ENCODE results near the gene GDF11.

DNA sequence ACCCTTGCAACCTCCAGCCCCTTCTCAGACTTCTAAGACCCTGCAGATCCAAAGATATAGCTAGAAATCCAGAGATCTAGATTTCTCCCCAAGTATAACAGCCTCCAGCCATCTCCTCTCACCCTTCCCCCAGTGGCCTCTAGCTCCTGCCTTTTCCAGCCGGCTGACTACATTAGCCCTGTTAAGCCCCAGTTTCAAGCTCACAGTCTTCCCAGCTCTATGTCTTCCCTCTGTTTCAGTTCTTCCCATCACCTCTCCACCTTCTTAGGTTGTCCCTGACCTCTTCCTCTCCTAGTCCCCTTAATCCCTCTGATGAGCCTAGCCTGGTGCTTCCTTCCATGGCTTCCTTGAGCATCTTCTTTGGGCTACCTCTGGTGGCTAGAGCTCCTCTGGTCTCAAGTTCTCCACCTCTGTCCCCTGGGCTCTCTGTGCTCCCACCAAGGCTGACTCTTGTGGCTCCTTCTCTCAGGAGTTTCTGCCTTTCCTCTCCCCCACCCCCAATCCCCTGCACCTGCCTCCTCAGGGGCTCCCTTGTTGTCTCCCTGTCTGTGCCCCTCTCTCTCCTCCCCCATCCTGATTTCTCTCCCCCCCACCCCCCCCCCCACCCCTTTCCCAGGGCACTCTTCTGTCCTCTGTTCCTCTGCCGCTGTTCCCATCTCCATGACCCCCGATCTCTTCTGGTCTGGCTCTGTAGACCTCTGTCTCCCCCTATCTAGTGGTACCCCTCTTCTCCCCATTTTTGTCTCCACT, 816 bp upstream of the GDF11 start:
- TF ChIP-seq, protein P1, sequence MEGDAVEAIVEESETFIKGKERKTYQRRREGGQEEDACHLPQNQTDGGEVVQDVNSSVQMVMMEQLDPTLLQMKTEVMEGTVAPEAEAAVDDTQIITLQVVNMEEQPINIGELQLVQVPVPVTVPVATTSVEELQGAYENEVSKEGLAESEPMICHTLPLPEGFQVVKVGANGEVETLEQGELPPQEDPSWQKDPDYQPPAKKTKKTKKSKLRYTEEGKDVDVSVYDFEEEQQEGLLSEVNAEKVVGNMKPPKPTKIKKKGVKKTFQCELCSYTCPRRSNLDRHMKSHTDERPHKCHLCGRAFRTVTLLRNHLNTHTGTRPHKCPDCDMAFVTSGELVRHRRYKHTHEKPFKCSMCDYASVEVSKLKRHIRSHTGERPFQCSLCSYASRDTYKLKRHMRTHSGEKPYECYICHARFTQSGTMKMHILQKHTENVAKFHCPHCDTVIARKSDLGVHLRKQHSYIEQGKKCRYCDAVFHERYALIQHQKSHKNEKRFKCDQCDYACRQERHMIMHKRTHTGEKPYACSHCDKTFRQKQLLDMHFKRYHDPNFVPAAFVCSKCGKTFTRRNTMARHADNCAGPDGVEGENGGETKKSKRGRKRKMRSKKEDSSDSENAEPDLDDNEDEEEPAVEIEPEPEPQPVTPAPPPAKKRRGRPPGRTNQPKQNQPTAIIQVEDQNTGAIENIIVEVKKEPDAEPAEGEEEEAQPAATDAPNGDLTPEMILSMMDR (IDR thresholded peaks at IDR 0.05; ENCODE audit: low read length) = no peak
- no peak for TF ChIP-seq EZH2 (IDR thresholded peaks at IDR 0.05; ENCODE audit: borderline replicate concordance, low read length)
